LNCAP (cell line): Measurements from ENCODE around the gene RMDN2.

ENCODE experiments used
- CTCF ChIP-seq: fragments of 450-650 bp; IDR thresholded peaks from 2 replicates; pipeline ENCODE4 v1.5.1; 2017; ENCODE audit warnings: mild to moderate bottlenecking

Gene RMDN2

GRCh38 chr2:37882036-37882435 lies 43.1 kb upstream of the RMDN2 start:
- TF ChIP-seq CTCF = no peak

- no peak for TF ChIP-seq CTCF
Observed at GRCh38 chr2:37883518-37883917, 41.6 kb upstream of the RMDN2 start.

- no peak for TF ChIP-seq CTCF
Observed at GRCh38 chr2:37885329-37885993, 39.6 kb upstream of the RMDN2 start.

GRCh38 chr2:37886745-37887144 lies 38.3 kb upstream of the RMDN2 start:
- no peak for TF ChIP-seq CTCF

GRCh38 chr2:37887286-37887685 lies 37.8 kb upstream of the RMDN2 start:
- TF ChIP-seq CTCF = no peak

- TF ChIP-seq CTCF = peak; percentile 70
Observed at GRCh38 chr2:37890893-37891495, 34.1 kb upstream of the RMDN2 start.

- TF ChIP-seq CTCF = no peak
Observed at GRCh38 chr2:37891846-37892435, 33.1 kb upstream of the RMDN2 start.
